ENCODE measurements around the gene UGDH. TPM values are rescaled to one million over a fixed set of nuclear protein-coding genes. Genes with fewer than 3 reads are reported as not detected.

UGDH gene
- total and polyA plus RNA-seq, 9 of the 15 experiments (the other 6 are each of a cell fraction or from before 2014, with no cell fraction given) = 5.5 to 21.7 (median 16.2) TPM

GRCh38 chr4:39467464-39467863 lies 59.8 kb downstream of the UGDH start:
- BruUV-seq (replicated peaks) = no TSS peak
- no peak overlapping the region for H3K4me3 ChIP-seq
- DNase-seq (ENCODE audit: extremely low read depth in 1 of 4, low spot score in 3 of 4) = no peak
- no peaks in the 10 kb centered on the region for H4K20me1 ChIP-seq (replicated peaks; ENCODE audit: control insufficient read depth, insufficient read depth, low read length)
- no peak for FAIRE-seq
- no peak overlapping the region for H3K9ac ChIP-seq (ENCODE audit: insufficient read depth in 1 of 2, low read depth in 2 of 2, low read length in 2 of 2)
- intact Hi-C loops (cut with micrococcal nuclease) (loop anchor here (5.0 to 10.0 kb wide), 4 partner anchors 60 to 847 kb away; partner anchors contain the start of genes SMIM14 and UGDH), in situ Hi-C loops (cut with MboI) (no loop called here)
- H3K9me1 ChIP-seq (ENCODE audit: control insufficient read depth, insufficient read depth, low read length) = no peaks in the 10 kb centered on the region
- H3K4me1 ChIP-seq (replicated peaks in 1 of 2; ENCODE audit: control insufficient read depth in 2 of 2, insufficient read depth in 2 of 2, low read length in 2 of 2) = no peaks in the 10 kb centered on the region; a peak in 2 of 5 replicates
- no peak overlapping the region for H2AFZ ChIP-seq (ENCODE audit: low read depth, low read length)
- ChIA-PET POLR2A (no interaction called here), CTCF (ENCODE audit: low intra/inter-chr PET ratio) (no interaction called here)
- no peak for ATAC-seq
- peaks cover 84% of the 10 kb centered on the region for H3K36me3 ChIP-seq (ENCODE audit: control insufficient read depth, insufficient read depth, low read length)
- H3K79me2 ChIP-seq (ENCODE audit: control insufficient read depth, insufficient read depth, low read length) = no peaks in the 10 kb centered on the region; the same call in 2 of the 3 replicates
- WGBS (ENCODE audit: insufficient coverage, low coverage, missing lambda C conversion rate) = 93% methylated on average over 4 of the region's 4 CpGs
- H3K4me2 ChIP-seq (ENCODE audit: insufficient read depth, low read length) = no peak overlapping the region
- no peaks in the 10 kb centered on the region for H3K9me3 ChIP-seq (replicated peaks; ENCODE audit: control insufficient read depth, insufficient read depth, low read depth, low read length)
- no peak overlapping the region for H3K27ac ChIP-seq (ENCODE audit: extremely low read depth, low read depth, low read length)
- no peaks in the 10 kb centered on the region for H3K27me3 ChIP-seq (ENCODE audit: control insufficient read depth in 2 of 2, insufficient read depth in 2 of 2, low read length in 2 of 2)
- no peak for TF ChIP-seq SMARCB1 (IDR thresholded peaks at IDR 0.05; ENCODE audit: insufficient read length, low read depth)
- TF ChIP-seq PTTG1 (tag; IDR thresholded peaks at IDR 0.05; ENCODE audit: low read depth) = no peak
- no peak for TF ChIP-seq ZNF785 (CRISPR knock-in tag; IDR thresholded peaks at IDR 0.05)
- no peak for TF ChIP-seq ZNF609 (CRISPR knock-in tag; IDR thresholded peaks at IDR 0.05; ENCODE audit: borderline replicate concordance)
- TF ChIP-seq CCAR2 (IDR thresholded peaks at IDR 0.05; ENCODE audit: low read depth, low read length) = no peak
- no peak for TF ChIP-seq ZBTB17 (CRISPR knock-in tag; IDR thresholded peaks at IDR 0.05)
- no peak for TF ChIP-seq HOMEZ (CRISPR knock-in tag; IDR thresholded peaks at IDR 0.05)
- no peak for TF ChIP-seq NBN (IDR thresholded peaks at IDR 0.05; ENCODE audit: low read depth)
- no peak for TF ChIP-seq CTCF (IDR thresholded peaks at IDR 0.05 in 2 of 3, conservative IDR thresholded peaks at IDR 0.05 in 1 of 3; ENCODE audit: insufficient read depth in 2 of 3, low read depth in 1 of 3, low read length in 3 of 3)
- no peak for TF ChIP-seq TFAP4 (CRISPR knock-in tag; IDR thresholded peaks at IDR 0.05; ENCODE audit: borderline replicate concordance)
- no peak for TF ChIP-seq PYGO2 (tag; IDR thresholded peaks at IDR 0.05)
- TF ChIP-seq E2F3 (CRISPR knock-in tag; IDR thresholded peaks at IDR 0.05) = no peak
- no peak for TF ChIP-seq MEF2D (tag; conservative IDR thresholded peaks at IDR 0.05; ENCODE audit: low read depth)
- TF ChIP-seq DNMT1 (IDR thresholded peaks at IDR 0.05) = no peak
- TF ChIP-seq FOXP1 (CRISPR knock-in tag; IDR thresholded peaks at IDR 0.05) = no peak
